CD4-positive, alpha-beta T cell treated with Interferon alpha-2 for 1 hour (primary cell): ENCODE measurements around the gene IMMP2L.
"Not testable (repeated sequence)": the region's sequence is repeated elsewhere in the genome, so short reads cannot be mapped to it uniquely, and the experiment has no call there.

Source experiments
- DNase-seq, 2 donors: peaks; one replicate each; pipeline ENCODE4 v3.0.0-alpha.2; 2020 to 2022

Gene IMMP2L

GRCh38 chr7:111450705-111451104, 111.6 kb downstream of the IMMP2L start:
- DNase-seq = not testable (repeated sequence)

- not testable (repeated sequence) for DNase-seq
Measured at GRCh38 chr7:111447502-111447901, 114.8 kb downstream of the IMMP2L start.

GRCh38 chr7:111439977-111440376, 122.3 kb downstream of the IMMP2L start:
- DNase-seq = no peak

- DNase-seq = no peak
Measured at GRCh38 chr7:111438369-111439289, 123.7 kb downstream of the IMMP2L start.

GRCh38 chr7:111437736-111438135, 124.6 kb downstream of the IMMP2L start:
- no peak for DNase-seq

GRCh38 chr7:111436608-111437007, 125.7 kb downstream of the IMMP2L start:
- no peak for DNase-seq

- no peak for DNase-seq
Measured at GRCh38 chr7:111433426-111433825, 128.9 kb downstream of the IMMP2L start.

GRCh38 chr7:111429781-111430180, 132.5 kb downstream of the IMMP2L start:
- no peak for DNase-seq

- no peak for DNase-seq
Measured at GRCh38 chr7:111424768-111425167, 137.5 kb downstream of the IMMP2L start.

GRCh38 chr7:111414374-111414773, 147.9 kb downstream of the IMMP2L start:
- DNase-seq = no peak

- DNase-seq = no peak
Measured at GRCh38 chr7:111413739-111414138, 148.6 kb downstream of the IMMP2L start.

- no peak for DNase-seq
Measured at GRCh38 chr7:111410899-111411298, 151.4 kb downstream of the IMMP2L start.

GRCh38 chr7:111409714-111410422, 152.4 kb downstream of the IMMP2L start:
- DNase-seq = no peak

- DNase-seq = no peak
Measured at GRCh38 chr7:111408724-111409123, 153.6 kb downstream of the IMMP2L start.

GRCh38 chr7:111407258-111407657, 155.0 kb downstream of the IMMP2L start:
- DNase-seq = no peak

GRCh38 chr7:111405621-111406020, 156.7 kb downstream of the IMMP2L start:
- no peak for DNase-seq

GRCh38 chr7:111401516-111401915, 160.8 kb downstream of the IMMP2L start:
- no peak for DNase-seq

- DNase-seq = no peak
Measured at GRCh38 chr7:111400088-111400487, 162.2 kb downstream of the IMMP2L start.

- no peak for DNase-seq
Measured at GRCh38 chr7:111394891-111395290, 167.4 kb downstream of the IMMP2L start.

GRCh38 chr7:111393011-111393754, 169.1 kb downstream of the IMMP2L start:
- no peak for DNase-seq

GRCh38 chr7:111392294-111392693, 170.0 kb downstream of the IMMP2L start:
- no peak for DNase-seq

GRCh38 chr7:111390000-111390399, 172.3 kb downstream of the IMMP2L start:
- DNase-seq = no peak

- DNase-seq = no peak
Measured at GRCh38 chr7:111388912-111389311, 173.4 kb downstream of the IMMP2L start.
